ENCODE results near the gene TBC1D10A.

Gene TBC1D10A

GRCh38 chr22:30282616-30283046, 44.1 kb downstream of the TBC1D10A start:
- Histone ChIP-seq H3K9ac (ENCODE audit: low read length in 5 of 5) (no peak overlapping the region), H3K27ac (ENCODE audit: low read depth, low read length) (no peak overlapping the region), H3K9me3 (ENCODE audit: control insufficient read depth in 5 of 5, low read length in 5 of 5) (no peaks in the 10 kb centered on the region), H3K27me3 (ENCODE audit: control insufficient read depth in 5 of 5, insufficient read depth in 4 of 5, low read length in 5 of 5) (no peaks in the 10 kb centered on the region), H3K36me3 (ENCODE audit: control insufficient read depth in 5 of 5, insufficient read depth in 5 of 5, low read length in 5 of 5) (peaks cover 0 to 27% (median 20%) of the 10 kb centered on the region in 5 donors), H3K4me1 (ENCODE audit: control insufficient read depth in 5 of 5, insufficient read depth in 5 of 5, low read length in 5 of 5) (peaks cover 7 to 50% (median 36%) of the 10 kb centered on the region in 5 donors), H3K4me3 (ENCODE audit: low read depth in 1 of 5, low read length in 5 of 5) (no peak overlapping the region)

GRCh38 chr22:30280505-30280904, 46.2 kb downstream of the TBC1D10A start:
- Histone ChIP-seq H3K36me3 (ENCODE audit: control insufficient read depth in 5 of 5, insufficient read depth in 5 of 5, low read length in 5 of 5) (peaks cover 0 to 14% (median 13%) of the 10 kb centered on the region in 5 donors), H3K27me3 (ENCODE audit: control insufficient read depth in 5 of 5, insufficient read depth in 4 of 5, low read length in 5 of 5) (no peaks in the 10 kb centered on the region), H3K4me1 (ENCODE audit: control insufficient read depth in 5 of 5, insufficient read depth in 5 of 5, low read length in 5 of 5) (peaks cover 13 to 62% (median 52%) of the 10 kb centered on the region in 5 donors), H3K9ac (ENCODE audit: low read length in 5 of 5) (no peak overlapping the region), H3K27ac (ENCODE audit: low read depth, low read length) (no peak overlapping the region), H3K4me3 (ENCODE audit: low read depth in 1 of 5, low read length in 5 of 5) (no peak overlapping the region), H3K9me3 (ENCODE audit: control insufficient read depth in 5 of 5, low read length in 5 of 5) (no peaks in the 10 kb centered on the region)

- Histone ChIP-seq H3K27me3 (ENCODE audit: control insufficient read depth in 5 of 5, insufficient read depth in 4 of 5, low read length in 5 of 5) (no peaks in the 10 kb centered on the region), H3K4me1 (ENCODE audit: control insufficient read depth in 5 of 5, insufficient read depth in 5 of 5, low read length in 5 of 5) (peaks cover 13 to 66% (median 54%) of the 10 kb centered on the region in 5 donors), H3K4me3 (ENCODE audit: low read depth in 1 of 5, low read length in 5 of 5) (no peak overlapping the region), H3K36me3 (ENCODE audit: control insufficient read depth in 5 of 5, insufficient read depth in 5 of 5, low read length in 5 of 5) (peaks cover 0 to 8% (median 8%) of the 10 kb centered on the region in 5 donors), H3K9me3 (ENCODE audit: control insufficient read depth in 5 of 5, low read length in 5 of 5) (no peaks in the 10 kb centered on the region), H3K9ac (ENCODE audit: low read length in 5 of 5) (no peak overlapping the region), H3K27ac (ENCODE audit: low read depth, low read length) (no peak overlapping the region)
Measured at GRCh38 chr22:30279932-30280331, 46.8 kb downstream of the TBC1D10A start.

GRCh38 chr22:30279046-30279788, 47.5 kb downstream of the TBC1D10A start:
- H3K4me1 ChIP-seq (ENCODE audit: control insufficient read depth in 5 of 5, insufficient read depth in 5 of 5, low read length in 5 of 5), result peaks cover 15 to 73% (median 62%) of the 10 kb centered on the region in 5 donors
- H3K27ac ChIP-seq (ENCODE audit: low read depth, low read length), result no peak overlapping the region
- no peaks in the 10 kb centered on the region for H3K9me3 ChIP-seq (ENCODE audit: control insufficient read depth in 5 of 5, low read length in 5 of 5)

GRCh38 chr22:30277547-30278344, 49.0 kb downstream of the TBC1D10A start:
- no peaks in the 10 kb centered on the region for H3K36me3 ChIP-seq (ENCODE audit: control insufficient read depth in 5 of 5, insufficient read depth in 5 of 5, low read length in 5 of 5)
- peak overlapping the region in 3 of 5 donors; percentile 32 to 56 (median 42) for H3K9ac ChIP-seq (ENCODE audit: low read length in 5 of 5)
- peak overlapping the region in 2 of 5 donors; percentile 19 to 45 for H3K4me3 ChIP-seq (ENCODE audit: low read depth in 1 of 5, low read length in 5 of 5)
- H3K9me3 ChIP-seq (ENCODE audit: control insufficient read depth in 5 of 5, low read length in 5 of 5), result no peaks in the 10 kb centered on the region
- no peaks in the 10 kb centered on the region for H3K27me3 ChIP-seq (ENCODE audit: control insufficient read depth in 5 of 5, insufficient read depth in 4 of 5, low read length in 5 of 5)
- H3K4me1 ChIP-seq (ENCODE audit: control insufficient read depth in 5 of 5, insufficient read depth in 5 of 5, low read length in 5 of 5), result peaks cover 15 to 79% (median 68%) of the 10 kb centered on the region in 5 donors
- peak overlapping the region; percentile 54 for H3K27ac ChIP-seq (ENCODE audit: low read depth, low read length)

More at GRCh38 chr22:30279046-30279788, 47.5 kb downstream of the TBC1D10A start:
- Histone ChIP-seq H3K36me3 (ENCODE audit: control insufficient read depth in 5 of 5, insufficient read depth in 5 of 5, low read length in 5 of 5) (peaks cover 0 to 3% (median 1%) of the 10 kb centered on the region in 5 donors), H3K4me3 (ENCODE audit: low read depth in 1 of 5, low read length in 5 of 5) (no peak overlapping the region), H3K9ac (ENCODE audit: low read length in 5 of 5) (no peak overlapping the region), H3K27me3 (ENCODE audit: control insufficient read depth in 5 of 5, insufficient read depth in 4 of 5, low read length in 5 of 5) (no peaks in the 10 kb centered on the region)

GRCh38 chr22:30276039-30276438, 50.7 kb downstream of the TBC1D10A start:
- Histone ChIP-seq H3K27ac (ENCODE audit: low read depth, low read length) (peak overlapping the region; percentile 54), H3K36me3 (ENCODE audit: control insufficient read depth in 5 of 5, insufficient read depth in 5 of 5, low read length in 5 of 5) (no peaks in the 10 kb centered on the region), H3K4me3 (ENCODE audit: low read depth in 1 of 5, low read length in 5 of 5) (no peak overlapping the region), H3K27me3 (ENCODE audit: control insufficient read depth in 5 of 5, insufficient read depth in 4 of 5, low read length in 5 of 5) (no peaks in the 10 kb centered on the region), H3K9ac (ENCODE audit: low read length in 5 of 5) (no peak overlapping the region), H3K9me3 (ENCODE audit: control insufficient read depth in 5 of 5, low read length in 5 of 5) (no peaks in the 10 kb centered on the region), H3K4me1 (ENCODE audit: control insufficient read depth in 5 of 5, insufficient read depth in 5 of 5, low read length in 5 of 5) (peaks cover 15 to 78% (median 68%) of the 10 kb centered on the region in 5 donors)

GRCh38 chr22:30275625-30276024, 51.1 kb downstream of the TBC1D10A start:
- H3K27me3 ChIP-seq (ENCODE audit: control insufficient read depth in 5 of 5, insufficient read depth in 4 of 5, low read length in 5 of 5), result no peaks in the 10 kb centered on the region
- H3K4me3 ChIP-seq (ENCODE audit: low read depth in 1 of 5, low read length in 5 of 5), result no peak overlapping the region
- no peaks in the 10 kb centered on the region for H3K9me3 ChIP-seq (ENCODE audit: control insufficient read depth in 5 of 5, low read length in 5 of 5)
- no peak overlapping the region for H3K9ac ChIP-seq (ENCODE audit: low read length in 5 of 5)
- peaks cover 15 to 78% (median 68%) of the 10 kb centered on the region in 5 donors for H3K4me1 ChIP-seq (ENCODE audit: control insufficient read depth in 5 of 5, insufficient read depth in 5 of 5, low read length in 5 of 5)
- peak overlapping the region; percentile 54 for H3K27ac ChIP-seq (ENCODE audit: low read depth, low read length)
- no peaks in the 10 kb centered on the region for H3K36me3 ChIP-seq (ENCODE audit: control insufficient read depth in 5 of 5, insufficient read depth in 5 of 5, low read length in 5 of 5)

GRCh38 chr22:30274437-30274812, 52.3 kb downstream of the TBC1D10A start:
- Histone ChIP-seq H3K9me3 (ENCODE audit: control insufficient read depth in 5 of 5, low read length in 5 of 5) (no peaks in the 10 kb centered on the region), H3K4me1 (ENCODE audit: control insufficient read depth in 5 of 5, insufficient read depth in 5 of 5, low read length in 5 of 5) (peaks cover 12 to 71% (median 60%) of the 10 kb centered on the region in 5 donors), H3K27me3 (ENCODE audit: control insufficient read depth in 5 of 5, insufficient read depth in 4 of 5, low read length in 5 of 5) (no peaks in the 10 kb centered on the region), H3K4me3 (ENCODE audit: low read depth in 1 of 5, low read length in 5 of 5) (no peak overlapping the region), H3K27ac (ENCODE audit: low read depth, low read length) (peak overlapping the region; percentile 54), H3K36me3 (ENCODE audit: control insufficient read depth in 5 of 5, insufficient read depth in 5 of 5, low read length in 5 of 5) (no peaks in the 10 kb centered on the region), H3K9ac (ENCODE audit: low read length in 5 of 5) (no peak overlapping the region)

- peaks cover 8 to 65% (median 54%) of the 10 kb centered on the region in 5 donors for H3K4me1 ChIP-seq (ENCODE audit: control insufficient read depth in 5 of 5, insufficient read depth in 5 of 5, low read length in 5 of 5)
- no peak overlapping the region for H3K9ac ChIP-seq (ENCODE audit: low read length in 5 of 5)
- H3K27ac ChIP-seq (ENCODE audit: low read depth, low read length), result peak overlapping the region; percentile 27
- no peaks in the 10 kb centered on the region for H3K36me3 ChIP-seq (ENCODE audit: control insufficient read depth in 5 of 5, insufficient read depth in 5 of 5, low read length in 5 of 5)
- H3K27me3 ChIP-seq (ENCODE audit: control insufficient read depth in 5 of 5, insufficient read depth in 4 of 5, low read length in 5 of 5), result no peaks in the 10 kb centered on the region
- no peaks in the 10 kb centered on the region for H3K9me3 ChIP-seq (ENCODE audit: control insufficient read depth in 5 of 5, low read length in 5 of 5)
- H3K4me3 ChIP-seq (ENCODE audit: low read depth in 1 of 5, low read length in 5 of 5), result no peak overlapping the region
Measured at GRCh38 chr22:30273711-30274436, 52.9 kb downstream of the TBC1D10A start.

All from subcutaneous abdominal adipose tissue (tissue), 5 donors.